ENCODE measurements around the gene CLK1. TPM values are rescaled to one million over a fixed set of nuclear protein-coding genes. Genes with fewer than 3 reads are reported as not detected.
"Not testable (repeated sequence)": the region's sequence is repeated elsewhere in the genome, so short reads cannot be mapped to it uniquely, and the experiment has no call there.

Gene CLK1
- total RNA-seq, result 179 TPM

GRCh38 chr2:200864176-200865034 is at the start of gene CLK1:
TSS of gene CLK1 (minus strand) at chr2:200864658. CDS start at chr2:200861862, 2,796 bp downstream.
- DNase-seq, result peak; percentile 98

DNA sequence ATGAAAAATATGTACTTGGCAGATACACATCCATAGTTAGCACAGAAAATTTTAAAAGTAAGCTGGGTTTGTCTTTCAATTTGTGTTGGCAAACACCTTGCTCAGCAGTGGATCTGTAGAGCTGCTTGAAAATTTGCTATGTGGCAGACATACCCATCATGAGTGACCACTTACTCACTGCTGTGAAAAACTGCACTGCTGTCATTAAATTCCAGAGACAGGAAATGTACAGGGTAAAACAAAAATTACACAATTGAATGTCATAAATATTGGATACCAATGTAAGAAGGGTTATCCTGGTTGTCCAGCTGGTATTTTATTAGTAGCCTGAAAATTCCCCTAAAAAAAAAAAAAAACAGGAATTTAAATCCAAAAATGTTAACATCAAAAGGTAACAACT is 49.2 kb upstream of the CLK1 start:
- no peak for DNase-seq

DNA sequence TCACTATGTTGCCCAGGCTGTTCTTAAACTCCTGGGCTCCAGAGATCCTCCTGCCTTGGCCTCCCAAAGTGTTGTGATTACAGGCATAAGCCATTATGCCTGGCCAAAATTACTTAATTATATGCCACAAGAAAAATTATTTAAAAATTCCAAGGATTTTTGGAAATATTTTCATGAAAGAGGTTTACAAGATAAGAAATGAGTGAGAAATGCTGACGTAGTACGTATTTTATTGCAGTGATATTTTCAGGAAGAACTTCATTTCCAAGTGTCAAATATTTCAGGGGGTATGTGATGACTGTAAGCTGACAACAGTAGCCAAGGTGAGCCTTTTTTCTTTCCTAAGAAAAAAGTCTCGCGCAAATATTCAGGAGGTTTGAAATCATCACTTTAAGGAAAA is 45.5 kb upstream of the CLK1 start:
- DNase-seq, result no peak

DNA sequence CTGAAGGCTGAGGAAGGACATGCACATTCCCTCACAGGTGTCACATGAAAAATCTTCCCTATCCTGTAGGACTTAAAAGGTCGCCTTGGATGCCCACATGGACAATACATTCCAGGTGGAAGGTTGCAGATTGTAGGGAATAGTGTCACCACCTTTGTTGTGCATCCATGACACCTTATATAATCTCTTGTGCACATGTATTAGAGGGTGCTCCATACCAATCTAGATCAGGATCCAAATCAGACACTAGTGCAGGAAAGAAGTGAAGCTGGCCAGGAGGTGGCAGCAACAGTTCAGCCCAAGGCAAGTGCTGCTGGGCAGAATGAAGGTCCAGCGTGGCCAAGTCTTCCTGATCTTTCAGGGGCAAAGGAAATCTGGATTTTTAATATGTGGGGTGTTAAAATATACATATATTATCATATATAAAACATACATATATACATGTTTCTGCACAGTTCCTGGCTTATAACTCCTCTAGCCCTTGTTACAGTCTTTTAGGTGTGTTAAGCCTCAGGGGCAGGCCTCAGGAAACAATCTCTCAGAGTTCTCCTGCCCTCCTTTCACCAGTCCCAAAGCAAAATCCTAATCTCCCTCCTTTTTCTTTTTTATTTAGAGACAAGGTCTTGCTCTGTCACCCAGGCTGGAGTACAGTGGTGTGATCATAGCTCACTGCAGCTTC is 41.3 kb upstream of the CLK1 start:
- peak; percentile 75 for DNase-seq

DNA sequence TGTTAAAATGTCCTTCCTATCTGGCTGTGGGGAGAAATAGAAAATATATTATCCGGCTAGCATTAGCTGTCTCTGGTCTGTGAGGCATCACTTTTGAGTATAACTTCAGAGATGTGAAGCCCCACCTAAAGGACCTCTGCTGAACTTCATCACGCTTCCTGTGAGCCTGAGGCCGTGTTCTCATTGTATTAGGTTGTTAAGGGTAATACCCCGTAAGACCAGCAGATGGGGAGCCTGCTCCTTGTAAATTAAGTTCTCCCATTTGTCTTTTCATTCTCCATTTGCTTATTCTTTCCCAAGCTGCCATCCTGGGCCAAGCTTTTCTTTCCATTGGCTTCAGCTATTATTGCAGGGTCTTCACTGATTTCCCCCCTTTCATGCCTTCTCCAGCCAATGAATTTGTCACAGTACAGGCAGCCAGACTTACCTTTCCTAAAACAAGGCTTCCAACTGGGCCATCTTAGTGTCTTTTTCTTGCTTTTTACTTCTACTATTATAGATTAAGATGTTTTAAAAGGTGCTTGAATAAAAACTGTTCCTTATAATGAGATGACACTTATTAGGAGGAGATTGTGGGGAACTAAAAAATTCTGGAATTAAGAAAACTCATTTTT is 37.1 kb upstream of the CLK1 start:
- peak; percentile 84 for DNase-seq

- no peak for DNase-seq
These were observed 35.0 kb upstream of the CLK1 start for GRCh38 chr2:200899482-200899881.

- peak; percentile 99 for DNase-seq
These were observed 24.5 kb upstream of the CLK1 start, which contains the start of the genes NIF3L1 and PPIL3 for GRCh38 chr2:200888704-200889625. TSS of gene NIF3L1 (plus strand) at chr2:200889371. CDS start at chr2:200891944, 2,573 bp downstream. TSS of gene PPIL3 (minus strand) at chr2:200889077. CDS start at chr2:200887615, 1,462 bp downstream.

DNA sequence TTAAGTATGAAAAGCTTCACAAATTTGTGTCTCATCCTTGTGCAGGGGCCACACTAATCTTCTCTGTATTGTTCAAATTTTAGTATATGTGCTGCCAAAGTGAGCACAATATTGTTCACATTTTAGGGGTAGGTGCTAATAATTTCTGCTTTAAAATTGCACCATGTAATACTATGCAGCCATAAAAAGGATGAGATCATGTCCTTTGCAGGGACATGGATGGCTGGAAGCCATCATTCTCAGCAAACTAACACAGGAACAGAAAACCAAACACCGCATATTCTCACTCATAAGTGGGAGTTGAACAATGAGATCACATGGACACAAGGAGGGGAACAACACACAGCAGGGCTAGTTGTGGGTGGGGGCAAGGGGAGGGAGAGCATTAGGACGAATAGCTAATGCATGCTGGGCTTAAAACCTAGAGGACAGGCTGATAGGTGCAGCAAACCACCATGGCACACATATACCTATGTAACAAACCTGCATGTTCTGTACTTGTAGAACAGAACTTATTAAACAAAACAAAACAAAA is 17.3 kb upstream of the CLK1 start:
- DNase-seq, result not testable (repeated sequence)

GRCh38 chr2:200878289-200878880 is 13.9 kb upstream of the CLK1 start:
- no peak for DNase-seq

- no peak for DNase-seq
These were observed 13.0 kb upstream of the CLK1 start for GRCh38 chr2:200877443-200877842.

DNA sequence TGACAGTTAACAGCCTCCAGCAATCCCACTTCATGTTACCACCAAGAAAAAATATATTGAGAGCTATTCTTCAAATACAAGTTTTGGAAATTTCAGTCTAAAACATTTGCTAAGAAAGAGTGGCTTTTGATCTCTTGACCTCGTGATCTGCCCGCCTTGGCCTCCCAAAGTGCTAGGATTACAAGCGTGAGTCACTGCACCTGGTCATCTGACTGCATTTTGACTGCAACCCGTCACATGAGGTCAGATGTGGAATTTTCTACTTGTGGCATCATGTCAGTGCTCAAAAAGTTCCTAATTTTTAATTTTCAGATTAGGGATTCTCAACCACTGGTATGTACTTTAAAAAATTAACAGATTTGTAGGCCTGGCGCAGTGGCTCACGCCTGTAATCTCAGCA is 9.1 kb upstream of the CLK1 start:
- no peak for DNase-seq

- no peak for DNase-seq
These were observed 6.7 kb upstream of the CLK1 start for GRCh38 chr2:200871151-200871550.

DNA sequence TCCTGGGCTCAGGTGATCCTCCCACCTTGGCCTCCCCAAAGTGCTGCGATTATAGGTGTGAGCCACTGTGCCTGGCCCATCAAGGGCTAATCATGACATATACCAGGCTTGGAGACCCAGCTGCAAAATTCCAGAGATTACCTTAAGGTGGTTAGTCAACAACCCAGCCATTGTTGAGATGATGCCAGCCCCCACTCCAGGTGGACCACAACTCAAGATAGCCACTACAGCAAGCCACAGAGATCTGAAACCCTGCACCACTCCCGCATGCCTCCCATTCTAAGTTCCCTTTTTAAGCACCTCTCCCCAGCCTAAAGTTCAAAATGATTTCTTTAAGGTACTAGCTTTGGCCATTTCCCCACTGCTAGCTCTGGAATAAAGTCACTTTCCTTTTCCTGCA is 4.6 kb upstream of the CLK1 start:
- DNase-seq, result no peak

DNA sequence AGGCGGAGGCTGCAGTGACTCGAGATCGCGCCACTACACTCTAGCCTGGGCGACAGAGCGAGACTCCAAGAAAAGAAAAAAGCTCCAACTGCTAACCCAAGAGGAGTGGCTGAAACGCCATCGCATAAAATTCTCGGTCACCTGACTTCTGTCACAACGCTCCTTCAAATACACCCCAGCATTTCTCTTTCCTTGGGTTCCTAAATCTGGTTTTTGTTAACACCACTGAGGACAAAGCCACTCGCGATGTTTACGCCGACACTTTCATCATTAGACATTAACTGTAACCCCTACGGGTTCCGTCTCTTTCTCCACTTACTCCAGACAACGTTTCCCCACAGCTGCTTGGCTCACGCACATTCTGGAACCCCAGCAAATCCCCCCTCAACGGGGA is 679 bp downstream of the CLK1 start:
- no peak for DNase-seq

DNA sequence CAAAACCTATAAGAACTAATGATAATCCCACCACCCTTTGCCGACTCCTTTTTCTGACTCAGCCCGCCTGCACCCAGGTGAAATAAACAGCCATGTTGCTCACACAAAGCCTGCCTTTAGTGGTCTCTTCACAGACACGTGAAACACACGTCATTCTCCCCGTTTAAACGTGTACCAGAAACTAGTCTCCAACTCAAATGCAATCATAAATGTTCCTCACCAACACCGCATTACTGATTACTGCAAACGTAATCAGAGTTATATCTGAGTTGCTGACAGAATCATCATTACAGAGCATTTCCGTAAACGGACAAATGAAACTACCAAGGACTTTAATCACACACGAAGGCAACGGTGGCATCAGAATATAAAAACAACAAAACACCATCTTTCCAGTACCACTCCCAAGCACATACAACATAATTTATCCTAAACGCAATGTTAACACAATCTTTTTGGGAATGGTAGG is 1.9 kb downstream of the CLK1 start:
- DNase-seq, result peak; percentile 70

GRCh38 chr2:200861617-200862155 is 2.8 kb downstream of the CLK1 start:
- DNase-seq, result no peak

GRCh38 chr2:200860092-200860795 is 4.2 kb downstream of the CLK1 start:
- DNase-seq, result no peak

DNA sequence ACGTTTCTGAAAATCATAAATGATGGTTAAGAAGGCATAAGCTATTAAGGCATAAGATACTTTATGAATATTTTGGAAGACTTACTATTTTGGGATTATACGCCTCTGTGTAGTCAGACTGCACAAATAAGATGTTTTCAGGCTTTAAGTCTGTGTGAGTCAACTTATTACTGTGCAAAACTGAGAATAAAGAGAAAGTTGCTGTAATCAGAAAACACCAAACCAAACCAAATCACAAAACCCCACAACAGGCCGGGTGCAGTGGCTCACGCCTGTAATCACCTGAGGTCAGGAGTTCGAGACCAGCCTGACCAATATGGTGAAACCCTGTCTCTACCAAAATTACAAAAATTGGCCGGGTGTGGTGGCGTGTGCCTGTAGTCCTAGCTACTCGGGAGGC is 7.7 kb downstream of the CLK1 start:
- no peak for DNase-seq

DNA sequence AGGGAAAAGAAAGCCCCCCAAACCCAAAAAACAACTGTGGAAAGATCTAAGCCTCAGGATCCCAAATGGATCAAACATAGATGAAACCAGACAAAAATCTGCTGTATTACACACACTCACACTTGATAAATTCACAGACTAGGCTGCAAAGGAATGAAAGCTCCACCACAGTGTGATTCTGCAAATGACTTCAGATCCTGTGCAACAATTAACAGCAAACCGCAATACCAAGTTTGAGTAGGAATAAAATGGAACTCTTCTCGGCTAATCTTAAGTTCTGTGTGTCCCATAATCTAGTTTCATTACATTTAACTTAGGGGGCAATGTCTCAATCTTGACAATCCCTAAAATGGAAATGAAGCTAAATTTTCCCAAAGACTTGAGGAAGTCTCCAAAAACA is 11.9 kb downstream of the CLK1 start:
- DNase-seq, result no peak

Measured in tongue (tissue), 2 donors.